Jurkat, Clone E6-1 (cell line): Measurements from ENCODE around the gene NFE2L2.
"Not testable (repeated sequence)": the region's sequence is repeated elsewhere in the genome, so short reads cannot be mapped to it uniquely, and the experiment has no call there.

Source experiments
- DNase-seq: peaks from one replicate; pipeline ENCODE4 v3.0.0-alpha.2; 2011; ENCODE audit warnings: low read depth, low spot score
- H3K4me3 ChIP-seq: 2 replicates; pipeline ENCODE4 v1.5.1; 2011; ENCODE audit warnings: mild to moderate bottlenecking, low read length, control low read depth, moderate library complexity

NFE2L2 gene

GRCh38 chr2:177243476-177243875, 21.1 kb downstream of the NFE2L2 start:
- no peak overlapping the region for H3K4me3 ChIP-seq
- DNase-seq, result no peak

GRCh38 chr2:177243073-177243472, 21.5 kb downstream of the NFE2L2 start:
- DNase-seq, result no peak
- no peak overlapping the region for H3K4me3 ChIP-seq

GRCh38 chr2:177242121-177242987, 22.2 kb downstream of the NFE2L2 start:
- DNase-seq, result no peak
- no peak overlapping the region for H3K4me3 ChIP-seq

- DNase-seq, result no peak
- H3K4me3 ChIP-seq, result no peak overlapping the region
These were observed 22.8 kb downstream of the NFE2L2 start for GRCh38 chr2:177241711-177242120.

- H3K4me3 ChIP-seq, result no peak overlapping the region
- peak; percentile 56 for DNase-seq
These were observed 24.4 kb downstream of the NFE2L2 start for GRCh38 chr2:177239932-177240630.

GRCh38 chr2:177239053-177239452, 25.5 kb downstream of the NFE2L2 start:
- H3K4me3 ChIP-seq, result no peak overlapping the region
- no peak for DNase-seq

GRCh38 chr2:177237932-177238331, 26.6 kb downstream of the NFE2L2 start:
- DNase-seq, result no peak
- no peak overlapping the region for H3K4me3 ChIP-seq

- no peak overlapping the region for H3K4me3 ChIP-seq
- no peak for DNase-seq
These were observed 28.6 kb downstream of the NFE2L2 start for GRCh38 chr2:177235855-177236437.

- no peak for DNase-seq
- no peak overlapping the region for H3K4me3 ChIP-seq
These were observed 30.3 kb downstream of the NFE2L2 start for GRCh38 chr2:177234267-177234666.

- no peak overlapping the region for H3K4me3 ChIP-seq
- no peak for DNase-seq
These were observed 32.3 kb downstream of the NFE2L2 start for GRCh38 chr2:177232098-177232704.

- no peak for DNase-seq
- H3K4me3 ChIP-seq, result no peak overlapping the region
These were observed 33.3 kb downstream of the NFE2L2 start for GRCh38 chr2:177231270-177231669.

GRCh38 chr2:177229442-177230242, 34.9 kb downstream of the NFE2L2 start:
- no peak overlapping the region for H3K4me3 ChIP-seq
- DNase-seq, result no peak

GRCh38 chr2:177225965-177226360, 38.6 kb downstream of the NFE2L2 start:
- H3K4me3 ChIP-seq, result no peak overlapping the region
- DNase-seq, result no peak

GRCh38 chr2:177223436-177223835, 41.1 kb downstream of the NFE2L2 start:
- not testable (repeated sequence) for H3K4me3 ChIP-seq, DNase-seq

- H3K4me3 ChIP-seq, result no peak overlapping the region
- DNase-seq, result no peak
These were observed 42.6 kb downstream of the NFE2L2 start for GRCh38 chr2:177221970-177222369.

GRCh38 chr2:177221534-177221933, 43.0 kb downstream of the NFE2L2 start:
- DNase-seq, result no peak
- H3K4me3 ChIP-seq, result no peak overlapping the region

- DNase-seq, result not testable (repeated sequence)
These were observed 44.7 kb downstream of the NFE2L2 start for GRCh38 chr2:177219787-177220186.

GRCh38 chr2:177217247-177217843, 47.2 kb downstream of the NFE2L2 start:
- DNase-seq, result no peak
- H3K4me3 ChIP-seq, result no peak overlapping the region

More at GRCh38 chr2:177219787-177220186, 44.7 kb downstream of the NFE2L2 start:
- not testable (repeated sequence) for H3K4me3 ChIP-seq
